ENCODE results near the gene RAB5IF. TPM values are rescaled to one million over a fixed set of nuclear protein-coding genes. Genes with fewer than 3 reads are reported as not detected.

The RAB5IF gene
- total and polyA plus RNA-seq, 2 of the 13 experiments (the other 11 are each of a cell fraction or from before 2014, with no cell fraction given), result 261 to 305 TPM

DNA sequence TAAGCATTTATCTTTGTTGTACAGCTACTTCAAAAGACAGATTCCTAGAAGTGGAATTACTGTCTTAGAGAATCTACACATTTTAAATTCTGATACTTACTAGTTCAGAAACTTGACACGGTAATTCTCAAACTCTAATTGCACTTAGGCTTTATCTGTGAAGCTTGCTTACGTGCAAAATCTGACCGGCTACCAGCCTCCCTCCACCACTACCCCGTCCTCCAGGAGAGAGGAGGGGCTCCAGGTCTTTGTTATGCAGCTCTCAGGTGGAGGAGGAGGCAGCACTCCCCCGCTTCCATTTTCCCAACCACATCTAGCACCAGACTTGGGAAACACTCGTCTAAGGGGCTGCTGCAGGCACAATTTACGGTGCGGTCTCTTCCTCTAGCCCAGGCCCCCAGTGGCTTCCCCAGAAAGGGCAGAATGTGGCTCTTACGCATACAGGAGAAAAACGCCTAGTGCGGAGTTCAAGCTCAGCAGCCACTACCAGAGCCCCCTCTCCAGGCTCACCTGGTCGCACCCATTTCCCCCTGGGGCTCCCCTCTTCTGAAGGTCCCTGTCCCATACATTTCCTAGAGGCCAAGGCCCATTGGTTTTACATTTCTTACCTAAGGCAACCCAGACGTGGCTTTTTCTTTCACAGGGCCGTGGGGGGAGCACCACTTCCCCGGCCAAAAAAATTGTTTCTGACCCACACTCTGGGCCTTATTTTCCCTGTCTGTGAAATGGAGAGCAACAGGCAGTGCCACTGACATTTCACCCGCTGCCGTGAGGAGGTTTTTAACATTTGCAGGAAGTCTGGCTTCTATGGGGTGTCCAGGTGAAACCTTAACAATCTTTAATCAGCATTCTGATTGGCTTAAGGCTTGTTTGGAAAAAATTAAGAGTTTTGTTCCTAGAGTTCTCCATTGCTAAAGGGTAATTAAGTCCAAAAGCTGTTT is 33.7 kb upstream of the RAB5IF start (continued):
- TF ChIP-seq SMAD9 (CRISPR knock-in tag; IDR thresholded peaks at IDR 0.05) (no peak), ZNF746 (CRISPR knock-in tag; IDR thresholded peaks at IDR 0.05) (peak; percentile 69), ZNF510 (CRISPR knock-in tag; IDR thresholded peaks at IDR 0.05; ENCODE audit: low read depth) (peak; percentile 67; the same call in 1 of the 2 replicates), ARNT (IDR thresholded peaks at IDR 0.05) (no peak), ZNF549 (CRISPR knock-in tag; IDR thresholded peaks at IDR 0.05) (no peak), RFX3 (CRISPR knock-in tag; IDR thresholded peaks at IDR 0.05) (no peak), DPF2 (CRISPR knock-in tag; IDR thresholded peaks at IDR 0.05; ENCODE audit: borderline replicate concordance, low read depth) (no peak), HDAC1 (CRISPR knock-in tag; IDR thresholded peaks at IDR 0.05) (no peak), GLI4 (CRISPR knock-in tag; IDR thresholded peaks at IDR 0.05; ENCODE audit: borderline replicate concordance) (no peak), PCBP1 (IDR thresholded peaks at IDR 0.05; ENCODE audit: borderline replicate concordance, low read depth, low read length) (no peak), ZNF225 (CRISPR knock-in tag; IDR thresholded peaks at IDR 0.05) (peak; percentile 39; the same call in 1 of the 2 replicates), KDM6A (CRISPR knock-in tag; IDR thresholded peaks at IDR 0.05; ENCODE audit: low read depth) (no peak), TBL1XR1 (IDR thresholded peaks at IDR 0.05; ENCODE audit: borderline replicate concordance, low read length, partially characterized antibody) (peak; percentile 42), CEBPB (IDR thresholded peaks at IDR 0.05; ENCODE audit: borderline replicate concordance, low read depth, low read length) (0 out of 2 replicates have a peak, but pooled peaks have one; percentile 2), ZNF20 (CRISPR knock-in tag; IDR thresholded peaks at IDR 0.05) (no peak), REL (CRISPR knock-in tag; conservative IDR thresholded peaks at IDR 0.05) (no peak), KMT2A (CRISPR knock-in tag; IDR thresholded peaks at IDR 0.05) (peak; percentile 69), CC2D1A (CRISPR knock-in tag; IDR thresholded peaks at IDR 0.05) (no peak)
- TF ChIP-seq, protein P1, sequence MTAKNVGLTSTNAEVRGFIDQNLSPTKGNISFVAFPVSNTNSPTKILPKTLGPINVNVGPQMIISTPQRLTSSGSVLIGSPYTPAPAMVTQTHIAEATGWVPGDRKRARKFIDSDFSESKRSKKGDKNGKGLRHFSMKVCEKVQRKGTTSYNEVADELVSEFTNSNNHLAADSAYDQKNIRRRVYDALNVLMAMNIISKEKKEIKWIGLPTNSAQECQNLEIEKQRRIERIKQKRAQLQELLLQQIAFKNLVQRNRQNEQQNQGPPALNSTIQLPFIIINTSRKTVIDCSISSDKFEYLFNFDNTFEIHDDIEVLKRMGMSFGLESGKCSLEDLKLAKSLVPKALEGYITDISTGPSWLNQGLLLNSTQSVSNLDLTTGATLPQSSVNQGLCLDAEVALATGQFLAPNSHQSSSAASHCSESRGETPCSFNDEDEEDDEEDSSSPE (CRISPR knock-in tag; IDR thresholded peaks at IDR 0.05), result no peak
- TF ChIP-seq, protein P2, sequence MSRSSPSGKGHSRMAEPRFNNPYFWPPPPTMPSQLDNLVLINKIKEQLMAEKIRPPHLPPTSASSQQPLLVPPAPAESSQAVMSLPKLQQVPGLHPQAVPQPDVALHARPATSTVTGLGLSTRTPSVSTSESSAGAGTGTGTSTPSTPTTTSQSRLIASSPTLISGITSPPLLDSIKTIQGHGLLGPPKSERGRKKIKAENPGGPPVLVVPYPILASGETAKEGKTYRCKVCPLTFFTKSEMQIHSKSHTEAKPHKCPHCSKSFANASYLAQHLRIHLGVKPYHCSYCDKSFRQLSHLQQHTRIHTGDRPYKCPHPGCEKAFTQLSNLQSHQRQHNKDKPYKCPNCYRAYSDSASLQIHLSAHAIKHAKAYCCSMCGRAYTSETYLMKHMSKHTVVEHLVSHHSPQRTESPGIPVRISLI (CRISPR knock-in tag; IDR thresholded peaks at IDR 0.05; ENCODE audit: borderline replicate concordance), result no peak
- TF ChIP-seq, protein P3, sequence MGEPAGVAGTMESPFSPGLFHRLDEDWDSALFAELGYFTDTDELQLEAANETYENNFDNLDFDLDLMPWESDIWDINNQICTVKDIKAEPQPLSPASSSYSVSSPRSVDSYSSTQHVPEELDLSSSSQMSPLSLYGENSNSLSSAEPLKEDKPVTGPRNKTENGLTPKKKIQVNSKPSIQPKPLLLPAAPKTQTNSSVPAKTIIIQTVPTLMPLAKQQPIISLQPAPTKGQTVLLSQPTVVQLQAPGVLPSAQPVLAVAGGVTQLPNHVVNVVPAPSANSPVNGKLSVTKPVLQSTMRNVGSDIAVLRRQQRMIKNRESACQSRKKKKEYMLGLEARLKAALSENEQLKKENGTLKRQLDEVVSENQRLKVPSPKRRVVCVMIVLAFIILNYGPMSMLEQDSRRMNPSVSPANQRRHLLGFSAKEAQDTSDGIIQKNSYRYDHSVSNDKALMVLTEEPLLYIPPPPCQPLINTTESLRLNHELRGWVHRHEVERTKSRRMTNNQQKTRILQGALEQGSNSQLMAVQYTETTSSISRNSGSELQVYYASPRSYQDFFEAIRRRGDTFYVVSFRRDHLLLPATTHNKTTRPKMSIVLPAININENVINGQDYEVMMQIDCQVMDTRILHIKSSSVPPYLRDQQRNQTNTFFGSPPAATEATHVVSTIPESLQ (CRISPR knock-in tag; conservative IDR thresholded peaks at IDR 0.05), result no peak
- TF ChIP-seq, protein P4, sequence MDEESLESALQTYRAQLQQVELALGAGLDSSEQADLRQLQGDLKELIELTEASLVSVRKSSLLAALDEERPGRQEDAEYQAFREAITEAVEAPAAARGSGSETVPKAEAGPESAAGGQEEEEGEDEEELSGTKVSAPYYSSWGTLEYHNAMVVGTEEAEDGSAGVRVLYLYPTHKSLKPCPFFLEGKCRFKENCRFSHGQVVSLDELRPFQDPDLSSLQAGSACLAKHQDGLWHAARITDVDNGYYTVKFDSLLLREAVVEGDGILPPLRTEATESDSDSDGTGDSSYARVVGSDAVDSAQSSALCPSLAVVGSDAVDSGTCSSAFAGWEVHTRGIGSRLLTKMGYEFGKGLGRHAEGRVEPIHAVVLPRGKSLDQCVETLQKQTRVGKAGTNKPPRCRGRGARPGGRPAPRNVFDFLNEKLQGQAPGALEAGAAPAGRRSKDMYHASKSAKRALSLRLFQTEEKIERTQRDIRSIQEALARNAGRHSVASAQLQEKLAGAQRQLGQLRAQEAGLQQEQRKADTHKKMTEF (CRISPR knock-in tag; IDR thresholded peaks at IDR 0.05), result no peak; the same call in 1 of the 2 replicates
- TF ChIP-seq, protein P5, sequence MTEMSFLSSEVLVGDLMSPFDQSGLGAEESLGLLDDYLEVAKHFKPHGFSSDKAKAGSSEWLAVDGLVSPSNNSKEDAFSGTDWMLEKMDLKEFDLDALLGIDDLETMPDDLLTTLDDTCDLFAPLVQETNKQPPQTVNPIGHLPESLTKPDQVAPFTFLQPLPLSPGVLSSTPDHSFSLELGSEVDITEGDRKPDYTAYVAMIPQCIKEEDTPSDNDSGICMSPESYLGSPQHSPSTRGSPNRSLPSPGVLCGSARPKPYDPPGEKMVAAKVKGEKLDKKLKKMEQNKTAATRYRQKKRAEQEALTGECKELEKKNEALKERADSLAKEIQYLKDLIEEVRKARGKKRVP (CRISPR knock-in tag; IDR thresholded peaks at IDR 0.05), result no peak

All from HepG2 (cell line).